ENCODE measurements around the gene OSBPL10.

OSBPL10 gene

GRCh38 chr3:31958701-31959152, 22.3 kb downstream of the OSBPL10 start:
- no peak for DNase-seq

- DNase-seq, result no peak
Measured at GRCh38 chr3:31957106-31957505, 24.0 kb downstream of the OSBPL10 start.

GRCh38 chr3:31955581-31955980, 25.5 kb downstream of the OSBPL10 start:
- no peak for DNase-seq

- DNase-seq, result no peak
Measured at GRCh38 chr3:31953636-31954035, 27.4 kb downstream of the OSBPL10 start.

- DNase-seq, result no peak
Measured at GRCh38 chr3:31953091-31953490, 28.0 kb downstream of the OSBPL10 start.

GRCh38 chr3:31952205-31952604, 28.9 kb downstream of the OSBPL10 start:
- peak in 1 of 2 donors; percentile 69 for DNase-seq

GRCh38 chr3:31948280-31948679, 32.8 kb downstream of the OSBPL10 start:
- no peak for DNase-seq

GRCh38 chr3:31947671-31948091, 33.4 kb downstream of the OSBPL10 start:
- DNase-seq, result no peak

GRCh38 chr3:31947162-31947561, 33.9 kb downstream of the OSBPL10 start:
- no peak for DNase-seq

- DNase-seq, result no peak
Measured at GRCh38 chr3:31946484-31947081, 34.5 kb downstream of the OSBPL10 start.

GRCh38 chr3:31945738-31946052, 35.4 kb downstream of the OSBPL10 start:
- no peak for DNase-seq

GRCh38 chr3:31943041-31943440, 38.0 kb downstream of the OSBPL10 start:
- DNase-seq, result no peak

GRCh38 chr3:31942446-31942845, 38.6 kb downstream of the OSBPL10 start:
- no peak for DNase-seq

- no peak for DNase-seq
Measured at GRCh38 chr3:31937225-31937624, 43.8 kb downstream of the OSBPL10 start.

- no peak for DNase-seq
Measured at GRCh38 chr3:31936420-31937060, 44.5 kb downstream of the OSBPL10 start.

- DNase-seq, result no peak
Measured at GRCh38 chr3:31934866-31935265, 46.2 kb downstream of the OSBPL10 start.

GRCh38 chr3:31934018-31934417, 47.0 kb downstream of the OSBPL10 start:
- DNase-seq, result no peak

- DNase-seq, result no peak
Measured at GRCh38 chr3:31932990-31933389, 48.1 kb downstream of the OSBPL10 start.

GRCh38 chr3:31929826-31930502, 51.1 kb downstream of the OSBPL10 start:
- no peak for DNase-seq

GRCh38 chr3:31927811-31928210, 53.3 kb downstream of the OSBPL10 start:
- no peak for DNase-seq

GRCh38 chr3:31926543-31926942, 54.5 kb downstream of the OSBPL10 start:
- DNase-seq, result no peak

GRCh38 chr3:31925271-31925630, 55.8 kb downstream of the OSBPL10 start:
- DNase-seq, result no peak

GRCh38 chr3:31924610-31925270, 56.3 kb downstream of the OSBPL10 start:
- DNase-seq, result no peak

GRCh38 chr3:31922962-31923361, 58.1 kb downstream of the OSBPL10 start:
- no peak for DNase-seq
